ENCODE measurements around the gene NRP2.

GRCh38 chr2:205836477-205837221 lies 154.3 kb downstream of the NRP2 start:
- TF ChIP-seq CTCF (conservative IDR thresholded peaks at IDR 0.05) (no peak), EZH2 (IDR thresholded peaks at IDR 0.05; ENCODE audit: low read depth) (no peak)

All from PC-9 (cell line).